ENCODE results near the gene APBA2.

The APBA2 gene

GRCh38 chr15:28996289-28996688 is 110.5 kb downstream of the APBA2 start:
- H2BK5ac ChIP-seq (ENCODE audit: low read length), result no peak overlapping the region
- H3K9me3 ChIP-seq (replicated peaks in 1 of 2; ENCODE audit: control insufficient read depth in 2 of 2, insufficient read depth in 1 of 2, low read depth in 1 of 2, low read length in 2 of 2), result peaks cover 0 to 4% of the 10 kb centered on the region in 2 donors
- no peaks in the 10 kb centered on the region for H3K79me1 ChIP-seq (ENCODE audit: low read depth, low read length)
- peaks cover 19 to 42% of the 10 kb centered on the region in 2 donors for H3K4me1 ChIP-seq (ENCODE audit: control insufficient read depth in 2 of 2, insufficient read depth in 1 of 2, low read depth in 1 of 2, low read length in 2 of 2)
- H3K9ac ChIP-seq (ENCODE audit: low read depth, low read length, poor library complexity), result peak overlapping the region; percentile 24
- H3K23ac ChIP-seq (ENCODE audit: low read depth, low read length, poor library complexity), result peak overlapping the region; percentile 10
- no peak overlapping the region for H3K4ac ChIP-seq (ENCODE audit: low read length)
- H3K4me2 ChIP-seq (ENCODE audit: insufficient read depth, low read length, poor library complexity, severe bottlenecking), result no peak overlapping the region
- peaks cover 0 to 2% (median 0%) of the 10 kb centered on the region in 3 experiments for H3K27me3 ChIP-seq (ENCODE audit: control insufficient read depth in 3 of 3, insufficient read depth in 3 of 3, low read depth in 1 of 3, low read length in 3 of 3)
- H3K18ac ChIP-seq (ENCODE audit: low read length), result no peak overlapping the region
- H2AFZ ChIP-seq (ENCODE audit: low read length), result no peak overlapping the region
- no peak overlapping the region for H3K27ac ChIP-seq (replicated peaks; ENCODE audit: low read length)
- no peak overlapping the region for H3K4me3 ChIP-seq (ENCODE audit: low read length in 2 of 2)
- no peak overlapping the region for H2BK12ac ChIP-seq (ENCODE audit: low read length)
- no peak overlapping the region for H2BK120ac ChIP-seq (ENCODE audit: low read depth, low read length)
- no peak overlapping the region for H2AK5ac ChIP-seq (ENCODE audit: low read depth, low read length)
- H3K36me3 ChIP-seq (replicated peaks in 1 of 2; ENCODE audit: control insufficient read depth in 2 of 2, insufficient read depth in 2 of 2, low read length in 2 of 2), result peaks cover 2 to 31% of the 10 kb centered on the region in 2 donors
- peak overlapping the region; percentile 39 for H3K14ac ChIP-seq (ENCODE audit: low read length)
- H4K91ac ChIP-seq (ENCODE audit: low read depth, low read length, poor library complexity), result no peak overlapping the region
- H4K8ac ChIP-seq (ENCODE audit: low read depth, low read length), result no peak overlapping the region
- WGBS, 2 donors (ENCODE audit: extremely low coverage in 2 of 2, insufficient read length in 2 of 2, insufficient replicate concordance in 1 of 2), result no CpG with 5 or more reads among the region's 5 CpGs
- no peak for DNase-seq (ENCODE audit: low spot score)
- no peak overlapping the region for H2BK15ac ChIP-seq (ENCODE audit: low read length)

DNA sequence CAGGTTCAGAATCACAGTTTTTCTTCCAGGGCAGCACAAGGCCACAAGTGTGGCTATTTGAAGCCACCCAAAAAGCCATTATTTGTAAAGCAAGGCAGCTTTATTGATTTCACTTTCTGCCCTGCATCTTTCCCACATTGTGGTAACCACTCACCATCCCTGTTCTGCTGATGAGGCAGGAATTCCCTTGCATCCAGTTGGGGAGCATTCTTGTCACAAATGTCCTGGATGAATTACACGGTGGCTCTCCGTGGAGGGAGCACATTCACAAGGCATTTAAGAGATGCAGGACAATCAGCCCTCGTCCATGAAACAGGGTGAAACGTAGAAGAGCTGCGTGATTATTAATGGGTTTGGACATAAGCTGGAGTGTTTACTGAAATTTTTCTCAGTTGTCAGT is 111.2 kb downstream of the APBA2 start:
- no peak overlapping the region for H3K27ac ChIP-seq (replicated peaks; ENCODE audit: low read length)
- H3K23ac ChIP-seq (ENCODE audit: low read depth, low read length, poor library complexity), result no peak overlapping the region
- H3K4me3 ChIP-seq (ENCODE audit: low read length in 2 of 2), result no peak overlapping the region
- no peak overlapping the region for H2BK15ac ChIP-seq (ENCODE audit: low read length)
- peaks cover 0 to 2% (median 0%) of the 10 kb centered on the region in 3 experiments for H3K27me3 ChIP-seq (ENCODE audit: control insufficient read depth in 3 of 3, insufficient read depth in 3 of 3, low read depth in 1 of 3, low read length in 3 of 3)
- no peak for DNase-seq (ENCODE audit: low spot score)
- H2BK12ac ChIP-seq (ENCODE audit: low read length), result no peak overlapping the region
- H4K91ac ChIP-seq (ENCODE audit: low read depth, low read length, poor library complexity), result no peak overlapping the region
- no peak overlapping the region for H4K8ac ChIP-seq (ENCODE audit: low read depth, low read length)
- H3K9me3 ChIP-seq (replicated peaks in 1 of 2; ENCODE audit: control insufficient read depth in 2 of 2, insufficient read depth in 1 of 2, low read depth in 1 of 2, low read length in 2 of 2), result peaks cover 0 to 4% of the 10 kb centered on the region in 2 donors
- peaks cover 19 to 40% of the 10 kb centered on the region in 2 donors for H3K4me1 ChIP-seq (ENCODE audit: control insufficient read depth in 2 of 2, insufficient read depth in 1 of 2, low read depth in 1 of 2, low read length in 2 of 2)
- H3K4me2 ChIP-seq (ENCODE audit: insufficient read depth, low read length, poor library complexity, severe bottlenecking), result no peak overlapping the region
- H2AK5ac ChIP-seq (ENCODE audit: low read depth, low read length), result no peak overlapping the region
- no peak overlapping the region for H3K14ac ChIP-seq (ENCODE audit: low read length)
- peaks cover 2 to 31% of the 10 kb centered on the region in 2 donors for H3K36me3 ChIP-seq (replicated peaks in 1 of 2; ENCODE audit: control insufficient read depth in 2 of 2, insufficient read depth in 2 of 2, low read length in 2 of 2)
- no peak overlapping the region for H2BK120ac ChIP-seq (ENCODE audit: low read depth, low read length)
- H2BK5ac ChIP-seq (ENCODE audit: low read length), result no peak overlapping the region
- no peak overlapping the region for H2AFZ ChIP-seq (ENCODE audit: low read length)
- no peak overlapping the region for H3K9ac ChIP-seq (ENCODE audit: low read depth, low read length, poor library complexity)
- no peaks in the 10 kb centered on the region for H3K79me1 ChIP-seq (ENCODE audit: low read depth, low read length)
- no peak overlapping the region for H3K18ac ChIP-seq (ENCODE audit: low read length)
- WGBS, 2 donors (ENCODE audit: extremely low coverage in 2 of 2, insufficient read length in 2 of 2, insufficient replicate concordance in 1 of 2), result no CpG with 5 or more reads among the region's 5 CpGs
- no peak overlapping the region for H3K4ac ChIP-seq (ENCODE audit: low read length)

GRCh38 chr15:28997791-28998190 is 112.0 kb downstream of the APBA2 start:
- peaks cover 18 to 32% of the 10 kb centered on the region in 2 donors for H3K4me1 ChIP-seq (ENCODE audit: control insufficient read depth in 2 of 2, insufficient read depth in 1 of 2, low read depth in 1 of 2, low read length in 2 of 2)
- H2BK120ac ChIP-seq (ENCODE audit: low read depth, low read length), result no peak overlapping the region
- no peak overlapping the region for H3K27ac ChIP-seq (replicated peaks; ENCODE audit: low read length)
- H3K4me2 ChIP-seq (ENCODE audit: insufficient read depth, low read length, poor library complexity, severe bottlenecking), result no peak overlapping the region
- peaks cover 0 to 2% (median 0%) of the 10 kb centered on the region in 3 experiments for H3K27me3 ChIP-seq (ENCODE audit: control insufficient read depth in 3 of 3, insufficient read depth in 3 of 3, low read depth in 1 of 3, low read length in 3 of 3)
- no peak overlapping the region for H3K9ac ChIP-seq (ENCODE audit: low read depth, low read length, poor library complexity)
- H3K4ac ChIP-seq (ENCODE audit: low read length), result no peak overlapping the region
- no peaks in the 10 kb centered on the region for H3K79me1 ChIP-seq (ENCODE audit: low read depth, low read length)
- H3K36me3 ChIP-seq (replicated peaks in 1 of 2; ENCODE audit: control insufficient read depth in 2 of 2, insufficient read depth in 2 of 2, low read length in 2 of 2), result peaks cover 2 to 31% of the 10 kb centered on the region in 2 donors
- no peak overlapping the region for H3K23ac ChIP-seq (ENCODE audit: low read depth, low read length, poor library complexity)
- H2BK5ac ChIP-seq (ENCODE audit: low read length), result no peak overlapping the region
- no peak overlapping the region for H3K4me3 ChIP-seq (ENCODE audit: low read length in 2 of 2)
- no peak overlapping the region for H2BK12ac ChIP-seq (ENCODE audit: low read length)
- H2AFZ ChIP-seq (ENCODE audit: low read length), result no peak overlapping the region
- H4K8ac ChIP-seq (ENCODE audit: low read depth, low read length), result no peak overlapping the region
- no peak for DNase-seq (ENCODE audit: low spot score)
- no CpG with 5 or more reads among the region's 4 CpGs for WGBS, 2 donors (ENCODE audit: extremely low coverage in 2 of 2, insufficient read length in 2 of 2, insufficient replicate concordance in 1 of 2)
- peaks cover 0 to 4% of the 10 kb centered on the region in 2 donors for H3K9me3 ChIP-seq (replicated peaks in 1 of 2; ENCODE audit: control insufficient read depth in 2 of 2, insufficient read depth in 1 of 2, low read depth in 1 of 2, low read length in 2 of 2)
- no peak overlapping the region for H3K18ac ChIP-seq (ENCODE audit: low read length)
- no peak overlapping the region for H2AK5ac ChIP-seq (ENCODE audit: low read depth, low read length)
- no peak overlapping the region for H2BK15ac ChIP-seq (ENCODE audit: low read length)
- no peak overlapping the region for H3K14ac ChIP-seq (ENCODE audit: low read length)
- no peak overlapping the region for H4K91ac ChIP-seq (ENCODE audit: low read depth, low read length, poor library complexity)

DNA sequence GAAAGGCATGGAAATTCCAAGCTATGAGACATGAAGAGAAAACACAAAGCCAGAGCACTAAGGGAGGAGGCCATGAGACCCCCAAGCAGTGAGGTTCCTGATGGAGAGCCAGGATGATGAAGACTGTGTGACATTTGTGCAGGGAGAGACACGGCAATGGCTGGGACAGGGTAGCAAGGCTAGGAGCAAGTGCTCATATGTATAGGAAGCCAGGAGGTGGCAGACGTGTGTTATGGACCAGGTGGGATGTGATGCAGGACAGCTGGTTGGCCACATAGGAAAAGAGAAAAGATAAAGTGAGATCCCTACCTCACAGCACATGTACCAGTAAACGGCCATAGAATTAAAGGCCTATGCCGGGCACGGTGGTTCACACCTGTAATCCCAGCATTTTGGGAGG is 112.7 kb downstream of the APBA2 start:
- Histone ChIP-seq H3K4me3 (ENCODE audit: low read length in 2 of 2) (no peak overlapping the region), H3K23ac (ENCODE audit: low read depth, low read length, poor library complexity) (no peak overlapping the region), H3K4ac (ENCODE audit: low read length) (no peak overlapping the region), H3K18ac (ENCODE audit: low read length) (no peak overlapping the region), H3K27me3 (ENCODE audit: control insufficient read depth in 3 of 3, insufficient read depth in 3 of 3, low read depth in 1 of 3, low read length in 3 of 3) (peaks cover 0 to 2% (median 0%) of the 10 kb centered on the region in 3 experiments), H2BK12ac (ENCODE audit: low read length) (no peak overlapping the region), H3K79me1 (ENCODE audit: low read depth, low read length) (no peaks in the 10 kb centered on the region), H2BK120ac (ENCODE audit: low read depth, low read length) (no peak overlapping the region), H3K27ac (replicated peaks; ENCODE audit: low read length) (no peak overlapping the region), H2AFZ (ENCODE audit: low read length) (no peak overlapping the region), H3K4me1 (ENCODE audit: control insufficient read depth in 2 of 2, insufficient read depth in 1 of 2, low read depth in 1 of 2, low read length in 2 of 2) (peaks cover 12 to 25% of the 10 kb centered on the region in 2 donors), H3K9ac (ENCODE audit: low read depth, low read length, poor library complexity) (no peak overlapping the region), H3K14ac (ENCODE audit: low read length) (no peak overlapping the region), H2BK5ac (ENCODE audit: low read length) (no peak overlapping the region), H4K91ac (ENCODE audit: low read depth, low read length, poor library complexity) (no peak overlapping the region), H3K4me2 (ENCODE audit: insufficient read depth, low read length, poor library complexity, severe bottlenecking) (no peak overlapping the region), H4K8ac (ENCODE audit: low read depth, low read length) (no peak overlapping the region), H2AK5ac (ENCODE audit: low read depth, low read length) (no peak overlapping the region), H2BK15ac (ENCODE audit: low read length) (no peak overlapping the region), H3K9me3 (replicated peaks in 1 of 2; ENCODE audit: control insufficient read depth in 2 of 2, insufficient read depth in 1 of 2, low read depth in 1 of 2, low read length in 2 of 2) (peaks cover 0 to 4% of the 10 kb centered on the region in 2 donors), H3K36me3 (replicated peaks in 1 of 2; ENCODE audit: control insufficient read depth in 2 of 2, insufficient read depth in 2 of 2, low read length in 2 of 2) (peaks cover 2 to 31% of the 10 kb centered on the region in 2 donors)
- no peak for DNase-seq (ENCODE audit: low spot score)
- no CpG with 5 or more reads among the region's 5 CpGs for WGBS, 2 donors (ENCODE audit: extremely low coverage in 2 of 2, insufficient read length in 2 of 2, insufficient replicate concordance in 1 of 2)
